ENCODE results near the gene HP1BP3. TPM values are rescaled to one million over a fixed set of nuclear protein-coding genes. Genes with fewer than 3 reads are reported as not detected.

HP1BP3 gene
- polyA plus RNA-seq, 4 donors, result 246 to 289 (median 277) TPM

- no peak for DNase-seq (ENCODE audit: low read depth in 4 of 4, low spot score in 3 of 4)
These were observed 73.7 kb downstream of the HP1BP3 start for GRCh38 chr1:20713440-20713839.

GRCh38 chr1:20712215-20712577 is 74.9 kb downstream of the HP1BP3 start:
- DNase-seq (ENCODE audit: low read depth in 4 of 4, low spot score in 3 of 4), result no peak

DNA sequence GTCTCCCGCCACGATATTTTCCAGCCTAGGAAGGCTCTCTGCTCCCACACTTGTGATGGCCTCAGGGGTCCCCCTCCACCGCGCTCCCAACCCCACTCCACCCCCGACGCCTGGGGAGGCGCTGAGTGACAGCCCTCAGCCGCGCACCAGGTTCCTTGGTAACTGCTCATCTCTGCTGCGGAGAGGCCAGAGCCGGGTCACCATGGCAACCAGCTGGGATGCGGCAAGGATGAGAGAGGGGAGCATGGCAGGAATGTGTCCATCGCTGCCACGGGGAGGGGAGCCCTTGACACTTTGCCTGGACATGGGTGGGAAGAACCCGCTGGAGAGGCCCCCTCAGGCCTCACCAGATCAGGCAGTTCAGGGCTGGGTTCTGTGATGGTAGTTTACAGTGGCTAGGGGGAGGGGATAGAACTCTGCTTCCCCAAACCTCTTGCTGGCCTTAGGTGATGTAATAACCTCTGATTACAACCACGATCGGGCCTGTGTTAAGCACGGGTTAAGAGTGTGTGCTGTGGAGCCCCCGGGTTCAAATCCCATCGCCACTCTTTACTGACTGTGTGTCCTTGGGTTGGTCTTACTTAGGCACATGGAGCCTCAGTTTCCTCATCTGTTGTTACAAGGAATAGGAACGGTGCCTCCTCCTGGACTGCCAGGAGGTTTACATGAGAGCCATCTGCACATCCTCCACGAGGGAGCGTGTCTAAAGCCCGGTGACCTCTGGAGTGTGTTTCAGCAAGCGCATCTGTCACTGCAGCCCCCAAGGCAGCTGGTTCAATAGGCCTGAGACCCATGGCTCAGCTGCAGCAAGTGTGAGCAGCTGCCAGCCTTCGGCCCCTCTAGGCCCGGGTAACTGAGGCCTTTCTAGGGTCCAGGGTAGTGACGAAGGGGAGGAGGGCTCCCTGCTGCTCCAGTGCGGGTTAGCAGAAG is 75.6 kb downstream of the HP1BP3 start:
- no peak for DNase-seq (ENCODE audit: low read depth in 4 of 4, low spot score in 3 of 4)

DNA sequence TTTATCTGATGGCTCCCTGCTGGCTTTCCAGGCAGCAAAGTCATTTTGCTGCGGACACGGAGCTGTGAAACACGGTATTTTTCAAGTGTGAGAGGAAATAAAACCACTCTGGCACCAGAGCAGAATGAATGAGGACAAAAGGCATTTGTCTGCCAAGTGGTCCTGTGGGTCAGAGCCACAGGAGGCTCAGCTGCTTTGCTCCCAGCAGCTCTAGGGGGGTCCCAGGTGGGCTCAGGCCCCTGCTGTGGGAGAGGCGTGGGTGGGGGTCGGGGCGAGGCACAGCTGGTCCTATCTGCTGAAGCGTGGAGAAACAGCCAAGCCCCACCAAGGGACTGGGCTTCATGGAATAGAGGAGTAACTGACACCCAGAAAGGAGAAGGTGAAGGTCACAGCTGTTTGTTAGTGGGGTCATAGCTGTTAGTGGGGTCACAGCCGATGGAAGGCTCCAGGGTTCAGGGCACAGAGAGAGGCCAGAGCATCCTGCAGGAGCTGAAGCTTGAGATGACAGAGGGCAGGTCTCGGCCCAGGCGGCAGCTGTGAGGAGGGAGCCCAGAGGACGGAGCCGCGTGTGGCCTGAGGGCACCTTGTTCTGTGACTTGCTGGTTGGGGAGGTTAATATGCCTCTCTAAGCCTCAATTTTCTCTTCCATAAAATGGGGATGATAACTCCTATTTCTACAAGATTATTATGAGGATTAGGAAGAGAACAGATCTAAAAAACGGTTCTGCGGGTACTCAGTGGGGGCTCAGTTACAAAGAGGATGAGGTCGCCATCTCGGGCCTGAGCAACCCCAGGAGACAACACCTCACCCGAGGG is 76.4 kb downstream of the HP1BP3 start:
- DNase-seq (ENCODE audit: low read depth in 4 of 4, low spot score in 3 of 4), result no peak

GRCh38 chr1:20709868-20710267 is 77.2 kb downstream of the HP1BP3 start:
- no peak for DNase-seq (ENCODE audit: low read depth in 4 of 4, low spot score in 3 of 4)

DNA sequence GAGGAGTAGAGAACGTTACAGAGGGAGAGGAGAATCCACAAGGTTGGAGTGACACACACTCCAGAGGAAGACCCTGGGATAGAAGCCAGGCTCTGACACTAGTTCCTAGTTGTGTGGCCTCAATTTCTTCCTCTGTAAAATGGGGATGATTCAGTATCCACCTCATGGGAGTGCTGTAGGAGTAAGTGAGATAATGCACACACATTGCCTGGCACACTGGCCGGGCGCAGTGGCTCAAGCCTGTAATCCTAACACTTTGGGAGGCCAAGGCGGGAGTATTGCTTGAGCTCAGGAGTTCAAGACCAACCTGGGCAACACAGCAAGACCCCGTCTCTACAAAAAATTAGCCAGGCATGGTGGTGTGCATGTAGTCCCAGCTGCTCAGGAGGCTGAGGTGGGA is 78.2 kb downstream of the HP1BP3 start:
- no peak for DNase-seq (ENCODE audit: low read depth in 4 of 4, low spot score in 3 of 4)

- DNase-seq (ENCODE audit: low read depth in 4 of 4, low spot score in 3 of 4), result no peak
These were observed 79.0 kb downstream of the HP1BP3 start for GRCh38 chr1:20708057-20708456.

GRCh38 chr1:20706841-20707240 is 80.3 kb downstream of the HP1BP3 start:
- no peak for DNase-seq (ENCODE audit: low read depth in 4 of 4, low spot score in 3 of 4)

- DNase-seq (ENCODE audit: low read depth in 4 of 4, low spot score in 3 of 4), result no peak
These were observed 81.8 kb downstream of the HP1BP3 start for GRCh38 chr1:20705203-20705755.

DNA sequence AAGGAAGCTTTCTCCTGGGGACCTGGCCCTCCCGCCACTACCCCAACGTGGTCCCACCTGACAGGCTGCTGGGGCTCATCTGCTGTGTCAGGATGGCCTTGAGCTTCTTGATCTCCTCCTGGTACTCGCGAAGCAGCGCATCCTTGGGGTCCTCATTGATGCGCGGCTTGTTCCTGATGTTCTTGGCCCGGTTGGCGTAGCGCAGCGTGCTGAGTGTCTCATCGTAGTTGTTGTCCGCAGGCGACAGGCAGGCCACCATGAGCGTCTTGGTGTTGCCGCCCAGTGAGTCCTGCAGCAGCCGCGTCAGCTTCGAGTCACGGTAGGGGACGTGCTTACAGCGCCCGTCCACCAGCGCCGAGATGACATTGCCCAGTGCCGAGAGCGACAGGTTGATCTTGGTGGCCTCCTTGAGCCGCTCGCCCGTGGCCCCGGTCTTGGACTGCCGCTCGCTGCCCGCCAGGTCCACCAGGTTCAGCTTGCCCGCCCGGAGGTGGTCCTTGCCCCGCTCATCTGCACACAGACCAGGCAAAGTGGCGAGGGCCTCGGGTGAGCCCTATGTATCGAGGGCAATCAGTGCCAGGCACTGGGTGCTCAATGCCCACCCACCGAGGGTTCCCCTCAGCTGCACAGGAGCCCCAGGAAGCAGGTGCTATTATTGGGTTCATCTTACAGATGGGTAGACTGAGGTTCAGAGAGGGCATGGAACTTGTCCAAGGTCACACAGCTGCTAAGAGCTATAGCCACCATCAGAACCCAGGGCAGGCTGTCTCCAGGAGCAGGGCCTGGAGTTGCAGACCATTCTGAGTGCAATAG is 82.5 kb downstream of the HP1BP3 start:
- DNase-seq (ENCODE audit: low read depth in 4 of 4, low spot score in 3 of 4), result no peak

DNA sequence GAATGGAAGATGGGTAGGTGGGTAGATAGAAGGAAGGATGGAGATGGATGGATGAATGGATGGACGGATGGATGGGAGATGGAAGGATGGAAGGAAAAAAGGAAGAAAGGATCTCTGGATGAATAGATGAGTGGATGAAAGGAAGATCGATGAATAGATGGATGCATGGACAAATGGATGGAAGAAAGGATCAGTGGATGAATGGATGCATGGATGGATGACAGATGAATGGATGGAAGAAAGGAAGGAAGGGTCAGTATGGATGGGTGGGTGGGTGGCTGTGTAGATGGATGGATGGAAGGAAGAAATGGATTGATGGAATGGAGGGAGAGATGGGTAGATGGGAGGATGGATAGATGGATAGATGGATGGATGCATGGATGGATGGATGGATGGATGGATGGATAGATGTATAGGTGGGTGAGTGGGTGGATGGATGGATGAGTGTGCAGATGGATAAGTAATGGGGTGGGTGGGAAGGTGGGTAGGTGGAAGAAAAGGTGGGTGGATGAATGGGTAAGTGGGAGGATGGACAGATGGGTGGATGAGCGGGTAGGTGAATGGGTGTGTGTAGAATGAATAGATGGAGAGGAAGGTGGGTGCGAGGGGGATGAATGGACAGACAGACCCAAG is 83.9 kb downstream of the HP1BP3 start:
- DNase-seq (ENCODE audit: low read depth in 4 of 4, low spot score in 3 of 4), result no peak

DNA sequence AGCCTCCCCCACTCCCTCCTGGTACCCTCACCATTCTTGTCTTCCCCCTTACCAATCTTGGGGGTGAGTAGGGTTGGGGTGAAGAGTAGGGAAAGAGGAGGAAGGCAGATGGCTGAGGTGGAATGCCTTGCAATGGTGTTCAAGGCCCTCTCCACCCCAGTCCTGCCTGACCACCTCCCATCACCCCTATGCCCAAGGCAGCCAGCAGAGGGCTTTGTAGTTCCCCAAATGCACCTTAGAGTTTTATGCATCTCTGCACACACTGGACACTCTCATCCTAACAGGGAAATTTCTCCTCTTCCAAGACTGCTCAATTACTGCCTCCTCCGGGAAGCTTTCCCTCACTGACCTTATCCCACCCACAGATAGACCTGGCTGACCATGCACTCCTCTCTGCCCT is 84.7 kb downstream of the HP1BP3 start:
- DNase-seq (ENCODE audit: low read depth in 4 of 4, low spot score in 3 of 4), result no peak

DNA sequence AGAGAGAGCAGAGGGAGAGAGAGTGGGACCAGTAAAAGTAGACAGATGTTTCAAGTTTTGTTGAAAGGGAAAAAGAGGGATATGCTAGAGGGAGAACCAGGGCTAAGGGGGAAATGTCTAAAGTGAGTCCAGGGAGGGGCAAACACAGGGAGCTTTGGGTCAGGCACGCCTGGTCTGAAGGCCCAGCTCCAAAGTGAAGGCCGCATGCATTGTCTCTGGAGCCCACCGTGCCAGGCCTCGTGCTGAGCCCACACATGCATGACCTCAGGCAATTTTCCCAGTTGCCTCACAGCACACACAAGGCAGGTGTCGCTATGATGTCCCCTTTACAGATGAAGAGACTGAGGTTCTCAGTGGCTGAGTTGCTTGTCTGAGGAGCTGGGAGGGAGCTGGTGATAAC is 85.3 kb downstream of the HP1BP3 start:
- no peak for DNase-seq (ENCODE audit: low read depth in 4 of 4, low spot score in 3 of 4)

GRCh38 chr1:20701446-20701845 is 85.7 kb downstream of the HP1BP3 start:
- no peak for DNase-seq (ENCODE audit: low read depth in 4 of 4, low spot score in 3 of 4)

DNA sequence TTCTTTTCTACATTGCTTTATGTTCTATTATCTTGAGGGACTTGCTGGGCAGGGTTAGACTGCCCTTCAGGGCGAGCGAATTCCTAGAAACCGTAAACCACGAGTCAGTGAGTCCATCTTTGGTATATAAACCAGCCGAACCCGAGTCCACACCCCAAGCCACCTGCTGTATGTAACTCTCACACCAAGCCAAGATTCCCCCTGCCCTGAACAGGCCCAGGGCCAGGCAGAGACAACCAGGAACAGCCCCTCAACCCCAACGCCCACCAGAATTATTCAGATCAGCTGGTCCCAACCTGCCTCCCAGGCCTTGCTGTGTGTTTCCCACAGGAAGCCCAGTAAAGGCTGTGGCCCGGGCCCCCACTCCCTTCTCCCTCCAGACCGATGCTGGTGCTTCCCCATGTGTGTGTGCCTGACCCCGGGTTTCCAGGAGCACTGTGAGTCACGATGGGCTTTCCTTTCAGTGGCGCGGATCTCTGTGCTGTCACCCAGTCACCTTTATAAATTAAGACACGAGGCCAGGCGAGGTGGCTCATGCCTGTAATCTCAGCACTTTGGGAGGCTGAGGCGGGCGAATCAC is 86.4 kb downstream of the HP1BP3 start:
- no peak for DNase-seq (ENCODE audit: low read depth in 4 of 4, low spot score in 3 of 4)

GRCh38 chr1:20699558-20699957 is 87.5 kb downstream of the HP1BP3 start:
- DNase-seq (ENCODE audit: low read depth in 4 of 4, low spot score in 3 of 4), result no peak

DNA sequence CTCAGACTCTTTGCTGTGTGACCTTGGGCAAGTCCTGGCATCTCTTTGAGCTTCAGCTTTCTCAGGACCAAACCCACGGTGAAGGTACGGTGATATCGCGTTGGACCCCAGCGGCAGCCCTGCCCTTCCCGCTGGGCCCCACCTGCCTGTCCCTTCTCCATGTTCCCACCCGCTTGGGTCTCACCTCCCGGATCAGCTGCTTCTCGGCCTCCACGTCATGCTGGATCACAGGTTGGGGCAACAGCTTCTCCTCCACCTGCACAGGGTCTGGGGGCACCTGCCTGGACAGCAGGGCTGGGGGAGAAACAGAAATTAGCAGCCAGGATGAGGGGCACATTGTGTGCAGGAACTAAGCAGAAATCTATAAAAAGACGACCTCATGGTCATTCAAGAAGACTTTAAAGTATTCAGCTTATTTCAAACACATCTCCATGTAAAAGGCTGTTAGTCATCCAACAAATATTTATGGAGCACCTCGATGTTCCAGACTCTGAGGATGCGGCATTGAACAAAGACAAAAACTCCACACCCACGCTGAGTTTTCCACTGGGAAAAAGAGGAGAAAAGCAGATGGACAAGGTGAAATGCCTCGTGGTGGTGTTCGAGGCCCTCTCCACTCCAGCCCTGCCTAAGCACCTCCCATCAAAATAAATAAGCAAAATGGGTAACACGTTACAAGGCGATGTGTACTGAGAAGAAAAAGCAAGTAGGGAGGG is 88.8 kb downstream of the HP1BP3 start:
- DNase-seq (ENCODE audit: low read depth in 4 of 4, low spot score in 3 of 4), result no peak

GRCh38 chr1:20697563-20697962 is 89.5 kb downstream of the HP1BP3 start:
- no peak for DNase-seq (ENCODE audit: low read depth in 4 of 4, low spot score in 3 of 4)

Data from right renal pelvis (tissue), 4 donors.